ENCODE measurements around the gene SIGLEC15.

DNA sequence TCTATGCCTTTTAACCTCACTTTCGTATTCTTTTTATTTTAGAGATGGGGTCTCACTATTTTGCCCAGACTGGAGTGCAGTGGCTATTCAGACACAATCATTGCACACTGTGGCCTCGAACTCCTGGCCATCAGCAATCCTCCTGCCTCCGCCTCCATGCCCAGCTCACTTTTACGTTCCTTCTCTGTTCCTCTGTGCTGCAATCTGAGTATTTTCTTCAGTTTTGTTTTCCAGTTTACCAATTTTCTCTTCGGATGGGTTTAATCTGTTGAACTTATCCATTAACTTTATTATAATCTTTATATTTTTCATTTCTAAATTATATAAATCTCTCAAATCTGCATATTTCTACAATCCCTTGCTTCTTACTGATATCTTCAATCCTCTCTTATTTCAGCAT is 38.6 kb downstream of the SIGLEC15 start:
- TF ChIP-seq, protein P1, sequence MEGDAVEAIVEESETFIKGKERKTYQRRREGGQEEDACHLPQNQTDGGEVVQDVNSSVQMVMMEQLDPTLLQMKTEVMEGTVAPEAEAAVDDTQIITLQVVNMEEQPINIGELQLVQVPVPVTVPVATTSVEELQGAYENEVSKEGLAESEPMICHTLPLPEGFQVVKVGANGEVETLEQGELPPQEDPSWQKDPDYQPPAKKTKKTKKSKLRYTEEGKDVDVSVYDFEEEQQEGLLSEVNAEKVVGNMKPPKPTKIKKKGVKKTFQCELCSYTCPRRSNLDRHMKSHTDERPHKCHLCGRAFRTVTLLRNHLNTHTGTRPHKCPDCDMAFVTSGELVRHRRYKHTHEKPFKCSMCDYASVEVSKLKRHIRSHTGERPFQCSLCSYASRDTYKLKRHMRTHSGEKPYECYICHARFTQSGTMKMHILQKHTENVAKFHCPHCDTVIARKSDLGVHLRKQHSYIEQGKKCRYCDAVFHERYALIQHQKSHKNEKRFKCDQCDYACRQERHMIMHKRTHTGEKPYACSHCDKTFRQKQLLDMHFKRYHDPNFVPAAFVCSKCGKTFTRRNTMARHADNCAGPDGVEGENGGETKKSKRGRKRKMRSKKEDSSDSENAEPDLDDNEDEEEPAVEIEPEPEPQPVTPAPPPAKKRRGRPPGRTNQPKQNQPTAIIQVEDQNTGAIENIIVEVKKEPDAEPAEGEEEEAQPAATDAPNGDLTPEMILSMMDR (IDR thresholded peaks at IDR 0.05), result no peak
- TF ChIP-seq EP300 (IDR thresholded peaks at IDR 0.05), result no peak
- TF ChIP-seq POLR2A (IDR thresholded peaks at IDR 0.05), result no peak
